Lung (tissue), 12 donors: ENCODE measurements around the gene CD244. TPM values are rescaled to one million over a fixed set of nuclear protein-coding genes. Genes with fewer than 3 reads are reported as not detected.

Experiments used
- ATAC-seq: fragments of 200-7000 bp; cut with Tn5 transposase; one replicate; pipeline ENCODE4 v1.9.1; 2020; ENCODE audit warnings: moderate number of reproducible peaks; ENCODE audit not compliant: insufficient read depth, low FRiP score
- DNase-seq, 3 donors: peaks; one replicate each; pipeline ENCODE4 v3.0.0-alpha.2; 2013 to 2017
- H3K27ac ChIP-seq, 2 donors: one replicate each; pipeline ENCODE4 v1.5.1; 2013; ENCODE audit warnings: mild to moderate bottlenecking in 2 of 2, moderate library complexity in 2 of 2, control low read depth in 1 of 2, inconsistent platforms in 1 of 2, low read depth in 1 of 2, low read length in 1 of 2
- H3K27me3 ChIP-seq, 3 donors: one replicate each; pipeline ENCODE4 v1.5.1; 2013; ENCODE audit warnings: low read length in 2 of 3; ENCODE audit not compliant: control insufficient read depth in 3 of 3, insufficient read depth in 3 of 3
- H3K36me3 ChIP-seq, 4 donors: one replicate each; pipeline ENCODE4 v1.5.1; 2013; ENCODE audit warnings: low read length in 4 of 4, mild to moderate bottlenecking in 1 of 4, moderate library complexity in 1 of 4; ENCODE audit not compliant: control insufficient read depth in 4 of 4, insufficient read depth in 4 of 4
- H3K4me1 ChIP-seq, 5 donors: one replicate each; pipeline ENCODE4 v1.5.1; 2013; ENCODE audit warnings: low read length in 5 of 5, mild to moderate bottlenecking in 2 of 5, moderate library complexity in 1 of 5; ENCODE audit not compliant: control insufficient read depth in 5 of 5, insufficient read depth in 5 of 5
- H3K4me3 ChIP-seq: one replicate; pipeline ENCODE4 v1.5.1; 2013; ENCODE audit warnings: mild to moderate bottlenecking, control low read depth, moderate library complexity
- H3K9ac ChIP-seq, 2 donors: one replicate each; pipeline ENCODE4 v1.5.1; 2013; ENCODE audit warnings: low read length in 2 of 2, control low read depth in 1 of 2; ENCODE audit not compliant: insufficient read depth in 1 of 2
- H3K9me3 ChIP-seq, 4 donors: one replicate each; pipeline ENCODE4 v1.5.1; 2013; ENCODE audit warnings: low read length in 3 of 4, mild to moderate bottlenecking in 1 of 4, moderate library complexity in 1 of 4; ENCODE audit not compliant: control insufficient read depth in 4 of 4, insufficient read depth in 3 of 4
- CTCF ChIP-seq: IDR thresholded peaks from 2 replicates; pipeline ENCODE4 v1.5.1; 2012; ENCODE audit warnings: mild to moderate bottlenecking; ENCODE audit errors: control extremely low read depth, extremely low read depth
- WGBS, 2 donors: extraction: QIAGEN DNeasy Blood & Tissue Kit; methylation state at CpG; one replicate each; pipeline ENCODE4 v1.1.7; 2013; 5-methylcytosine and 5-hydroxymethylcytosine counted together
- polyA plus RNA-seq, 2 donors: library from polyadenylated mRNA; stranded (reverse); fragments of 200-250 nt; gene quantifications; one replicate each; pipeline ENCODE4 v1.2.1, GENCODE V29; 2013
- total RNA-seq, 2 donors: library from RNA; depleted of rRNA in 1 of 2; stranded (reverse); fragments of >200 nt in 1 of 2; gene quantifications; one replicate each; pipeline ENCODE4 v1.2.1, GENCODE V29; 2014 to 2021
- donor health status: control.
- donor health status: control.
- donor health status: Bipolar disorder and iron deficiency.
- donor health status: healthy.
- donor health status: DM: yes; HTN: yes; CAD: no.

The CD244 gene
- total and polyA plus RNA-seq, 4 donors = 0.57 to 3.2 (median 2.3) TPM

- no peak for ATAC-seq
- Histone ChIP-seq H3K9ac (no peak overlapping the region), H3K27me3 (no peaks in the 10 kb centered on the region)
Observed at GRCh38 chr1:160866001-160866694, 3.5 kb upstream of the CD244 start.

GRCh38 chr1:160865337-160865736, 2.6 kb upstream of the CD244 start:
- TF ChIP-seq CTCF = no peak
- DNase-seq (no peak), ATAC-seq (no peak)
- Histone ChIP-seq H3K36me3 (no peaks in the 10 kb centered on the region), H3K9me3 (no peaks in the 10 kb centered on the region), H3K4me3 (no peak overlapping the region), H3K27me3 (no peaks in the 10 kb centered on the region), H3K27ac (no peak overlapping the region), H3K9ac (no peak overlapping the region), H3K4me1 (peaks cover 0 to 1% (median 0%) of the 10 kb centered on the region in 5 donors)
- WGBS, 2 donors = 85% methylated on average over 5 of the region's 5 CpGs

More at GRCh38 chr1:160866001-160866694, 3.5 kb upstream of the CD244 start:
- no peak overlapping the region for H3K4me3 ChIP-seq
- H3K36me3 ChIP-seq = no peaks in the 10 kb centered on the region
- H3K9me3 ChIP-seq = no peaks in the 10 kb centered on the region
- H3K27ac ChIP-seq = no peak overlapping the region
- no peak for TF ChIP-seq CTCF
- H3K4me1 ChIP-seq = no peaks in the 10 kb centered on the region
- no peak for DNase-seq

DNA sequence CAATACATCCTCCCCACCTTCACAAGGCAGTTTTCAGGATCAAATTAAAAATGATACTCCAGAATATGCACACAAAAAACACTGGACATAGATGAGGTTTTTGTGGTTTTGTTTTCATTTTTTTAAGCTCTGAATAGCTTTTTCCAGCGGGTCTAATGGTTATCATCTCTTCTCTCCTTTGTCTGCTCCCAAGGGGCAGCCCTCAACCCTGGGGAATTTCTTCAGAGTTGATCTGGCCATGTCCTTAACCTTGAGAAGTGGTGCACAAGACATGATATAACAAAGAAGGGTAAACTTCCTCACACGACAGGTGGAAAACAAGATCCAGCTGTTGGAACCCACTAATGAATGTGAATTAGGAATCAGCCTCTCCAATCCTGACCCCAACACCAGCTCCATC, 1.5 kb upstream of the CD244 start:
- no peaks in the 10 kb centered on the region for H3K27me3 ChIP-seq
- no peak for DNase-seq
- no peak overlapping the region for H3K4me3 ChIP-seq
- H3K27ac ChIP-seq = no peak overlapping the region
- no peaks in the 10 kb centered on the region for H3K9me3 ChIP-seq
- no peak overlapping the region for H3K9ac ChIP-seq
- H3K36me3 ChIP-seq = no peaks in the 10 kb centered on the region
- no peak for TF ChIP-seq CTCF
- ATAC-seq = no peak
- WGBS, 2 donors = 35 to 52% methylated on average over 2 of the region's 2 CpGs
- peaks cover 0 to 1% (median 0%) of the 10 kb centered on the region in 5 donors for H3K4me1 ChIP-seq

DNA sequence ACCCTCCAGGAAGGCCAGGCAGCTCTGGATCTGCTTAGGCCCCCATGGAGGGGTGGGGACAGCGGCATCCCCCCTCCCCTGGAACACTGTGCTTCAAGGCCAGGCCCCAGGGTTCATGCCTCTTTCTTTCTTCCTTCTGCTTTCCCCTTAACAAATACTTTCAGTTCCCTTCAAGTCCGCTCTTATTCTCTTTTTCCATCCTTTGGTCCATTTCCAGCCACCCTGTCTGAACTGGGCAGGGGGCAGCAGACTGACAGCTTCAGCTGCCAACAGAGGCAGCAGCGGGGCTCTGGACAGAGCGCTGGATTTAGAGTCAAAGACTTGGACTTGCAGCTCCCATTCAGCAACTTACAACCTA, 1.1 kb upstream of the CD244 start:
- WGBS, 2 donors = 62 to 71% methylated on average over 4 of the region's 4 CpGs
- no peak for TF ChIP-seq CTCF
- no peak for DNase-seq
- no peaks in the 10 kb centered on the region for H3K36me3 ChIP-seq
- no peak for ATAC-seq
- no peaks in the 10 kb centered on the region for H3K27me3 ChIP-seq
- peaks cover 0 to 1% (median 0%) of the 10 kb centered on the region in 5 donors for H3K4me1 ChIP-seq
- H3K4me3 ChIP-seq = no peak overlapping the region
- H3K27ac ChIP-seq = no peak overlapping the region
- H3K9ac ChIP-seq = no peak overlapping the region
- H3K9me3 ChIP-seq = no peaks in the 10 kb centered on the region
